Neural cell (in vitro differentiated cells): ENCODE results near the gene TAP1.

Experiments used
- EP300 ChIP-seq: fragments of 450-650 bp; conservative IDR thresholded peaks from 2 replicates; pipeline ENCODE4 v1.6.1; 2014; ENCODE audit warnings: antibody characterized with exemption, mild to moderate bottlenecking, moderate library complexity; ENCODE audit not compliant: poor library complexity, severe bottlenecking
- EZH2 ChIP-seq: fragments of 200-600, 300-800 bp; shearing (Covaris generic), sonication (generic); IDR thresholded peaks from 2 replicates; pipeline ENCODE4 v1.6.1; 2014; ENCODE audit warnings: antibody characterized with exemption, low read length, borderline replicate concordance, mild to moderate bottlenecking; ENCODE audit not compliant: insufficient read depth, poor library complexity, severe bottlenecking
- POLR2AphosphoS5 ChIP-seq: IDR thresholded peaks from 2 replicates; pipeline ENCODE4 v1.6.1; 2012
- TAF1 ChIP-seq: IDR thresholded peaks from 2 replicates; pipeline ENCODE4 v1.6.1; 2012; ENCODE audit warnings: low read depth
- TF ChIP-seq, protein P1 (sequence below): fragments of 450-650 bp; IDR thresholded peaks from 2 replicates; pipeline ENCODE4 v1.5.1; 2014; ENCODE audit warnings: antibody characterized with exemption, mild to moderate bottlenecking, moderate library complexity; ENCODE audit not compliant: poor library complexity, severe bottlenecking

DNA sequence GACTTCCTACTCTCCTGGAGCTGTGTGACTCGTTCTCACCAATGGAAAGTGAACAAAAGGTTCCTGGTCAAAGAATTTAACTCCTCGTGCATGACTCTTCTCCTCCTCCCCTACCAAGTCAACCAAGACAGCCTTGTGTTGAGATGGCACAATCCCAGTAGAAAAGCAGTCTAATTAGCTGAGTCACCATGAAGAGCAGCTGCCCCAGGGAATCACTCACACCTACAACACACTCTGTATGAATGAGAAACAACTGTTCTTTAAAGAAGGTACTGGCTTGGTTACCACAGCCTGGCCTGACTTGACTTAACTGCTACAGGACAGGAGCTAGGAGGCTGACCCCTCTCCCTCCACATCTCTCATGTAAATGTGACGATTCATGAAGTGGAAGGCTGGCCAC, 33.8 kb downstream of the TAP1 start:
- TF ChIP-seq EZH2 (no peak), EP300 (no peak), POLR2AphosphoS5 (no peak), TAF1 (no peak)
- TF ChIP-seq, protein P1, sequence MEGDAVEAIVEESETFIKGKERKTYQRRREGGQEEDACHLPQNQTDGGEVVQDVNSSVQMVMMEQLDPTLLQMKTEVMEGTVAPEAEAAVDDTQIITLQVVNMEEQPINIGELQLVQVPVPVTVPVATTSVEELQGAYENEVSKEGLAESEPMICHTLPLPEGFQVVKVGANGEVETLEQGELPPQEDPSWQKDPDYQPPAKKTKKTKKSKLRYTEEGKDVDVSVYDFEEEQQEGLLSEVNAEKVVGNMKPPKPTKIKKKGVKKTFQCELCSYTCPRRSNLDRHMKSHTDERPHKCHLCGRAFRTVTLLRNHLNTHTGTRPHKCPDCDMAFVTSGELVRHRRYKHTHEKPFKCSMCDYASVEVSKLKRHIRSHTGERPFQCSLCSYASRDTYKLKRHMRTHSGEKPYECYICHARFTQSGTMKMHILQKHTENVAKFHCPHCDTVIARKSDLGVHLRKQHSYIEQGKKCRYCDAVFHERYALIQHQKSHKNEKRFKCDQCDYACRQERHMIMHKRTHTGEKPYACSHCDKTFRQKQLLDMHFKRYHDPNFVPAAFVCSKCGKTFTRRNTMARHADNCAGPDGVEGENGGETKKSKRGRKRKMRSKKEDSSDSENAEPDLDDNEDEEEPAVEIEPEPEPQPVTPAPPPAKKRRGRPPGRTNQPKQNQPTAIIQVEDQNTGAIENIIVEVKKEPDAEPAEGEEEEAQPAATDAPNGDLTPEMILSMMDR: no peak
